Karpas-422 (cell line): Measurements from ENCODE around the gene MAN2A1. TPM values are rescaled to one million over a fixed set of nuclear protein-coding genes. Genes with fewer than 3 reads are reported as not detected.
"Not testable (repeated sequence)": the region's sequence is repeated elsewhere in the genome, so short reads cannot be mapped to it uniquely, and the experiment has no call there.

ENCODE experiments used
- DNase-seq: peaks from one replicate; pipeline ENCODE4 v3.0.0-alpha.2; 2015
- H2AFZ ChIP-seq: fragments of 200-600 bp; sonication (generic); 2 replicates; pipeline ENCODE4 v1.6.1; 2014; ENCODE audit warnings: antibody characterized with exemption, low read length, mixed read lengths
- H3K27ac ChIP-seq: fragments of 200-600 bp; sonication (generic); 2 replicates; pipeline ENCODE4 v1.5.1; 2014; ENCODE audit warnings: mild to moderate bottlenecking, low read length, moderate library complexity
- H3K27me3 ChIP-seq: fragments of 200-600 bp; sonication (generic); 2 replicates; pipeline ENCODE4 v1.6.1; 2014; ENCODE audit warnings: low read length, mixed read lengths
- H3K36me3 ChIP-seq: fragments of 200-600 bp; sonication (generic); 2 replicates; pipeline ENCODE4 v1.6.1; 2014; ENCODE audit warnings: low read length, mixed read lengths; ENCODE audit not compliant: insufficient read depth
- H3K4me1 ChIP-seq: fragments of 200-600 bp; sonication (generic); 2 replicates; pipeline ENCODE4 v1.6.1; 2014; ENCODE audit warnings: mild to moderate bottlenecking, low read length, mixed read lengths
- H3K4me2 ChIP-seq: fragments of 200-600 bp; sonication (generic); 2 replicates; pipeline ENCODE4 v1.6.1; 2014; ENCODE audit warnings: low read length, low read depth, mild to moderate bottlenecking; ENCODE audit not compliant: poor library complexity, severe bottlenecking
- H3K4me3 ChIP-seq: fragments of 200-600 bp; sonication (generic); 2 replicates; pipeline ENCODE4 v1.5.1; 2014; ENCODE audit warnings: mild to moderate bottlenecking, antibody characterized with exemption, low read length, mixed read lengths
- H3K79me2 ChIP-seq: fragments of 200-600 bp; sonication (generic); 2 replicates; pipeline ENCODE4 v1.6.1; 2014; ENCODE audit warnings: mild to moderate bottlenecking, low read length, mixed read lengths
- H3K9ac ChIP-seq: fragments of 200-600 bp; sonication (generic); 2 replicates; pipeline ENCODE4 v1.6.0; 2014; ENCODE audit warnings: low read length
- H3K9me2 ChIP-seq: fragments of 200-600 bp; sonication (generic), shearing (Covaris generic); replicated peaks from 2 replicates; pipeline ENCODE4 v1.6.0; 2014; ENCODE audit warnings: mild to moderate bottlenecking, low read length, moderate library complexity; ENCODE audit not compliant: insufficient read depth
- H3K9me3 ChIP-seq: fragments of 300-700, 200-600 bp; sonication (generic); 2 replicates; pipeline ENCODE4 v1.6.1; 2014; ENCODE audit warnings: low read length, mixed read lengths
- H4K20me1 ChIP-seq: fragments of 200-600 bp; sonication (generic); 2 replicates; pipeline ENCODE4 v1.6.1; 2014; ENCODE audit warnings: mild to moderate bottlenecking, antibody characterized with exemption, low read length, low read depth; ENCODE audit not compliant: insufficient read depth
- total RNA-seq: library from RNA; depleted of rRNA; stranded (reverse); fragments of >200 nt; shearing (Covaris generic); gene quantifications from 2 replicates; pipeline ENCODE4 v1.2.3, GENCODE V29; 2014; ENCODE audit warnings: low replicate concordance

The MAN2A1 gene
- total RNA-seq, 1 experiment from 2014 or later: 20.3 TPM

- no peak for DNase-seq
- peaks cover 3% of the 10 kb centered on the region; the same call in 1 of the 2 replicates for H3K9me2 ChIP-seq
- H3K4me2 ChIP-seq: no peak overlapping the region
- no peaks in the 10 kb centered on the region for H3K27me3 ChIP-seq
- no peaks in the 10 kb centered on the region for H3K9me3 ChIP-seq
- no peak overlapping the region for H3K27ac ChIP-seq
- no peak overlapping the region for H2AFZ ChIP-seq
- H3K79me2 ChIP-seq: no peaks in the 10 kb centered on the region
- no peaks in the 10 kb centered on the region for H3K4me1 ChIP-seq
- no peaks in the 10 kb centered on the region for H4K20me1 ChIP-seq
- no peak overlapping the region for H3K9ac ChIP-seq
- no peaks in the 10 kb centered on the region for H3K36me3 ChIP-seq
- H3K4me3 ChIP-seq: no peak overlapping the region
Observed at GRCh38 chr5:109753279-109753678, 63.6 kb downstream of the MAN2A1 start.

GRCh38 chr5:109754319-109754718 lies 64.6 kb downstream of the MAN2A1 start:
- no peaks in the 10 kb centered on the region for H3K4me1 ChIP-seq
- no peaks in the 10 kb centered on the region for H3K27me3 ChIP-seq
- H3K9ac ChIP-seq: no peak overlapping the region

GRCh38 chr5:109755761-109756160 lies 66.0 kb downstream of the MAN2A1 start:
- Histone ChIP-seq H4K20me1 (no peaks in the 10 kb centered on the region), H3K36me3 (no peaks in the 10 kb centered on the region), H2AFZ (no peak overlapping the region), H3K27ac (no peak overlapping the region), H3K9me2 (peaks cover 3% of the 10 kb centered on the region; the same call in 1 of the 2 replicates), H3K79me2 (no peaks in the 10 kb centered on the region), H3K27me3 (no peaks in the 10 kb centered on the region), H3K9ac (no peak overlapping the region), H3K4me1 (no peaks in the 10 kb centered on the region), H3K4me3 (no peak overlapping the region), H3K9me3 (no peaks in the 10 kb centered on the region), H3K4me2 (no peak overlapping the region)
- DNase-seq: no peak

More at GRCh38 chr5:109754319-109754718, 64.6 kb downstream of the MAN2A1 start:
- H3K27ac ChIP-seq: no peak overlapping the region
- no peaks in the 10 kb centered on the region for H4K20me1 ChIP-seq
- no peak overlapping the region for H2AFZ ChIP-seq
- H3K36me3 ChIP-seq: no peaks in the 10 kb centered on the region
- H3K4me2 ChIP-seq: no peak overlapping the region
- no peak overlapping the region for H3K4me3 ChIP-seq
- DNase-seq: no peak
- peaks cover 3% of the 10 kb centered on the region; the same call in 1 of the 2 replicates for H3K9me2 ChIP-seq
- H3K79me2 ChIP-seq: no peaks in the 10 kb centered on the region
- H3K9me3 ChIP-seq: no peaks in the 10 kb centered on the region

DNA sequence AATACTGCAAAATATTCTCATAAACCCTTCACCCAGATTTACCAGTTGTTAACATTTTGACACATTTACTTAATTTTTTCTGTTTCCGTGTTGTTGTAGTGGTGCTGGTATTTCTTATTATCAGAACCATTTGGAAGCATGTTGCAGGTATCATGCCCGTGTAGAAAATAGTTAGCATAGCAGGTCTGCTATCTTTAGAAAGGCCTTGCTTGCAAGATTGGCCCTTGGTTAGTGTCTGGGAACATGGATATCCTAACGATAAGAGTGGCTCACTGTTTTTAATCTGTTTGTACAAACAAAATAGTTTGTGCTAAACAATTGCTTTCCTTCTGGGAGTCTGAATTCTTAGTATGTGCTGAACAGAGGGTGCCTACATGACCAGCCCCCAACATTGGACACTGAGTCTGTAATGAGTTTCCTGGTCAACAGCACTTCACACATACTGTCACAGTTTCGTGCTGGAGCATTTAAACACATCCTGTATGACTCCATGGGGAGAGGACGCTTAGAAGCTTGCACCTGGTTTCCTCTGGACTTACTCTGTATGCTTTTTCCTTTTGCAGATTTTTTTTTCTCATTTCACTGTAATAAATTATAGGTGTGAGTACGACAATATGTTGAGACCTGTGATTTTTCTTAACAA lies 66.9 kb downstream of the MAN2A1 start:
- H4K20me1 ChIP-seq: no peaks in the 10 kb centered on the region
- no peaks in the 10 kb centered on the region for H3K27me3 ChIP-seq
- no peaks in the 10 kb centered on the region for H3K4me1 ChIP-seq
- no peak overlapping the region for H3K27ac ChIP-seq
- H3K9ac ChIP-seq: no peak overlapping the region
- H2AFZ ChIP-seq: no peak overlapping the region
- H3K9me3 ChIP-seq: no peaks in the 10 kb centered on the region
- H3K9me2 ChIP-seq: peaks cover 2% of the 10 kb centered on the region; the same call in 1 of the 2 replicates
- no peaks in the 10 kb centered on the region for H3K79me2 ChIP-seq
- H3K4me2 ChIP-seq: no peak overlapping the region
- no peak overlapping the region for H3K4me3 ChIP-seq
- DNase-seq: no peak
- H3K36me3 ChIP-seq: no peaks in the 10 kb centered on the region

- no peak overlapping the region for H3K4me3 ChIP-seq
- H3K4me1 ChIP-seq: no peaks in the 10 kb centered on the region
- H3K9me3 ChIP-seq: no peaks in the 10 kb centered on the region
- H3K36me3 ChIP-seq: no peaks in the 10 kb centered on the region
- no peak overlapping the region for H3K9ac ChIP-seq
- no peaks in the 10 kb centered on the region for H4K20me1 ChIP-seq
- no peak overlapping the region for H3K4me2 ChIP-seq
- no peak overlapping the region for H2AFZ ChIP-seq
- H3K27me3 ChIP-seq: no peaks in the 10 kb centered on the region
- no peaks in the 10 kb centered on the region for H3K79me2 ChIP-seq
- H3K9me2 ChIP-seq: no peaks in the 10 kb centered on the region
- DNase-seq: no peak
- H3K27ac ChIP-seq: no peak overlapping the region
Observed at GRCh38 chr5:109757490-109757889, 67.8 kb downstream of the MAN2A1 start.

GRCh38 chr5:109759306-109759705 lies 69.6 kb downstream of the MAN2A1 start:
- Histone ChIP-seq H3K9me3 (no peaks in the 10 kb centered on the region), H2AFZ (no peak overlapping the region), H3K4me3 (no peak overlapping the region), H3K9me2 (no peaks in the 10 kb centered on the region), H3K36me3 (no peaks in the 10 kb centered on the region), H4K20me1 (no peaks in the 10 kb centered on the region), H3K4me1 (no peaks in the 10 kb centered on the region), H3K79me2 (no peaks in the 10 kb centered on the region), H3K4me2 (no peak overlapping the region), H3K9ac (no peak overlapping the region), H3K27ac (no peak overlapping the region), H3K27me3 (no peaks in the 10 kb centered on the region)
- DNase-seq: no peak

DNA sequence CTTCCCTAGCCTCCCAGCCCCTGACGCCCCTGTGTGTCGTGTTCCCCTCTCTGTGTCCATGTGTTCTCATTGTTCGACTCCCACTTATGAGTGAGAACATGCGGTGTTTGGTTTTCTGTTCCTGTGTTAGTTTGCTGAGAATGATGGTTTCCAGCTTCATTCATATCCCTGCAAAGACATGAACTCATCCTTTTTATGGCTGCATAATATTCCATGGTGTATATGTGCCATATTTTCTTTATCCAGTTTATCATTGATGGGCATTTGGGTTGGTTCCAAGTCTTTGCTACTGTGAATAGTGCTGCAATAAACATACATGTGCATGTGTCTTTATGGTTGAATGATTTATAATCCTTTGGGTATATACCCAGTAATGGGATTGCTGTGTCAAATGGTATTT lies 70.4 kb downstream of the MAN2A1 start:
- not testable (repeated sequence) for H3K4me1 ChIP-seq, H3K27ac ChIP-seq, H3K9ac ChIP-seq, H3K9me2 ChIP-seq, H3K4me2 ChIP-seq, H3K4me3 ChIP-seq, DNase-seq, H4K20me1 ChIP-seq, H3K36me3 ChIP-seq, H3K9me3 ChIP-seq, H3K79me2 ChIP-seq, H3K27me3 ChIP-seq, H2AFZ ChIP-seq

DNA sequence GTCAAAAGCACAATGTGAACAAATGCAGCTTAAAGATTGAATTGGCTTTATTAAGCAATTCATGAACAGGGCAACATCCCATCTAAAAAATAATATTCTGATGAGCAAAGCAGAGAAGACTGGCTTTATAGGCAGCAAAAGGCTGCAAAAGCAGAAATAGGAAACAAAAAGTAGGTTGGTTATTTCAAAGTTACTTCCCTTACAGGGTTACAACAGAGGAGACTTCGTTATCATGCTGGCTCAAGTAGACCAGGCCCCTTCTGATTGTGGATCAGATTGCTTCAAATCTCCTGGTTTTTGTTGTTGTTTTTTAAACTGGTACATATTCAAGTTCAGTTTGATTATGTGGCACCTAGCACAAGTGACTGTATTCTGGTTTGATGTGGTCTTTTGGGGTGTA lies 73.1 kb downstream of the MAN2A1 start:
- H4K20me1 ChIP-seq: no peaks in the 10 kb centered on the region
- no peaks in the 10 kb centered on the region for H3K27me3 ChIP-seq
- DNase-seq: no peak
- no peak overlapping the region for H3K9ac ChIP-seq
- no peaks in the 10 kb centered on the region for H3K9me3 ChIP-seq
- no peaks in the 10 kb centered on the region for H3K4me1 ChIP-seq
- H2AFZ ChIP-seq: no peak overlapping the region; the same call in 1 of the 2 replicates
- no peak overlapping the region for H3K4me3 ChIP-seq
- no peaks in the 10 kb centered on the region for H3K9me2 ChIP-seq
- H3K36me3 ChIP-seq: no peaks in the 10 kb centered on the region
- no peak overlapping the region for H3K27ac ChIP-seq
- H3K79me2 ChIP-seq: peaks cover 3% of the 10 kb centered on the region; the same call in 1 of the 2 replicates
- no peak overlapping the region for H3K4me2 ChIP-seq
